IMR-90 (cell line): Measurements from ENCODE around the gene PSRC1.

Source experiments
- BHLHE40 ChIP-seq: fragments of 150-350 bp; IDR thresholded peaks from 2 replicates; pipeline ENCODE4 v1.6.1; 2016; ENCODE audit warnings: mild to moderate bottlenecking, low read depth, low read length
- CEBPB ChIP-seq: IDR thresholded peaks from 2 replicates; pipeline ENCODE4 v1.6.1; 2012; ENCODE audit warnings: low read depth, low read length, improper control_type of control experiment
- CHD1 ChIP-seq: IDR thresholded peaks from 2 replicates; pipeline ENCODE4 v1.6.1; 2012; ENCODE audit warnings: low read depth, low read length, improper control_type of control experiment
- FOS ChIP-seq: fragments of 150-350 bp; IDR thresholded peaks from 2 replicates; pipeline ENCODE4 v1.6.1; 2016; ENCODE audit warnings: low read depth, low read length
- MAFK ChIP-seq: IDR thresholded peaks from 2 replicates; pipeline ENCODE4 v1.6.1; 2012; ENCODE audit warnings: low read depth, low read length, improper control_type of control experiment
- MXI1 ChIP-seq: IDR thresholded peaks from 2 replicates; pipeline ENCODE4 v1.6.1; 2012; ENCODE audit warnings: low read depth, mild to moderate bottlenecking, low read length, moderate library complexity, borderline replicate concordance
- NFE2L2 ChIP-seq: fragments of 150-350 bp; IDR thresholded peaks from 2 replicates; pipeline ENCODE4 v1.6.1; 2016; ENCODE audit warnings: low read depth, mild to moderate bottlenecking, low read length
- POLR2A ChIP-seq: IDR thresholded peaks from 2 replicates; pipeline ENCODE4 v1.6.1; 2012; ENCODE audit warnings: mild to moderate bottlenecking, low read depth, low read length
- RAD21 ChIP-seq: IDR thresholded peaks from 2 replicates; pipeline ENCODE4 v1.6.1; 2012; ENCODE audit warnings: low read length, improper control_type of control experiment
- RFX5 ChIP-seq: IDR thresholded peaks from 2 replicates; pipeline ENCODE4 v1.8.0; 2012; ENCODE audit warnings: low read depth, mild to moderate bottlenecking, low read length, moderate library complexity
- SMC3 ChIP-seq: fragments of 150-350 bp; IDR thresholded peaks from 2 replicates; pipeline ENCODE4 v1.6.1; 2016; ENCODE audit warnings: low read depth, mild to moderate bottlenecking, antibody characterized with exemption, low read length, moderate library complexity
- TF ChIP-seq, protein P1 (sequence below): conservative IDR thresholded peaks from 2 replicates; pipeline ENCODE4 v1.5.1; 2012; ENCODE audit warnings: mild to moderate bottlenecking, low read depth, low read length, improper control_type of control experiment
- TF ChIP-seq, protein P2 (sequence below): fragments of 150-350 bp; IDR thresholded peaks from 2 replicates; pipeline ENCODE4 v1.6.1; 2016; ENCODE audit warnings: low read depth, mild to moderate bottlenecking, low read length, moderate library complexity, borderline replicate concordance

DNA sequence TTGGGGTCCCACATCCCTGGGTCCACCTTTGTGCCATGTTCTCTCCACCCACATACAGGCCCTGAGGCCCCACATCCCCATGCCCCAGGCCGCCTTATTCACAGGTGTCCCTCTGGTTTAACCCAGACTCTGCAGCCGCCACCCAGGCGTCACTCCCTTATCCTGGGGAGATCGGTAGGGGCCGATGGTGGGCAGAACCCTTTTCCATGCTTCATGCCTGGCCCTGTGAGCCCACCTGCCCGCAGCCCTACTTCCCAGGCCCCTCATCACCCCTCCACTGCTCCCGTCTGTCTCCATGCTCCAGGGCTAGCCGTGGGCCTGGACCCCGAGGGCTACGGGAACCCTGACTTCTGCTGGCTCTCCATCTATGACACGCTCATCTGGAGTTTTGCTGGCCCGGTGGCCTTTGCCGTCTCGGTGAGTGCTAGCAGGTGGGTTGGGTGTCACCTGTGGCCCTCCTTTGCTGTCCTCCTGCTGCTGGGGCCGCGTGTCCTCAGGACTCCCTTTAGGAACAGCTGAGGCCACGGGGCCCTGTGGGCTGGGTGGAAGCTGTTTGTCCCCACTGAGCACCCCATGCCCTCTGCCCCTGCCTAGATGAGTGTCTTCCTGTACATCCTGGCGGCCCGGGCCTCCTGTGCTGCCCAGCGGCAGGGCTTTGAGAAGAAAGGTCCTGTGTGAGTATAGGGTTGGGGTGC is 12.2 kb downstream of the PSRC1 start:
- TF ChIP-seq RAD21 = no peak
- TF ChIP-seq, protein P1, sequence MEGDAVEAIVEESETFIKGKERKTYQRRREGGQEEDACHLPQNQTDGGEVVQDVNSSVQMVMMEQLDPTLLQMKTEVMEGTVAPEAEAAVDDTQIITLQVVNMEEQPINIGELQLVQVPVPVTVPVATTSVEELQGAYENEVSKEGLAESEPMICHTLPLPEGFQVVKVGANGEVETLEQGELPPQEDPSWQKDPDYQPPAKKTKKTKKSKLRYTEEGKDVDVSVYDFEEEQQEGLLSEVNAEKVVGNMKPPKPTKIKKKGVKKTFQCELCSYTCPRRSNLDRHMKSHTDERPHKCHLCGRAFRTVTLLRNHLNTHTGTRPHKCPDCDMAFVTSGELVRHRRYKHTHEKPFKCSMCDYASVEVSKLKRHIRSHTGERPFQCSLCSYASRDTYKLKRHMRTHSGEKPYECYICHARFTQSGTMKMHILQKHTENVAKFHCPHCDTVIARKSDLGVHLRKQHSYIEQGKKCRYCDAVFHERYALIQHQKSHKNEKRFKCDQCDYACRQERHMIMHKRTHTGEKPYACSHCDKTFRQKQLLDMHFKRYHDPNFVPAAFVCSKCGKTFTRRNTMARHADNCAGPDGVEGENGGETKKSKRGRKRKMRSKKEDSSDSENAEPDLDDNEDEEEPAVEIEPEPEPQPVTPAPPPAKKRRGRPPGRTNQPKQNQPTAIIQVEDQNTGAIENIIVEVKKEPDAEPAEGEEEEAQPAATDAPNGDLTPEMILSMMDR = no peak
- TF ChIP-seq POLR2A = no peak
- no peak for TF ChIP-seq RFX5
- TF ChIP-seq SMC3 = no peak
- no peak for TF ChIP-seq MXI1
- TF ChIP-seq, protein P2, sequence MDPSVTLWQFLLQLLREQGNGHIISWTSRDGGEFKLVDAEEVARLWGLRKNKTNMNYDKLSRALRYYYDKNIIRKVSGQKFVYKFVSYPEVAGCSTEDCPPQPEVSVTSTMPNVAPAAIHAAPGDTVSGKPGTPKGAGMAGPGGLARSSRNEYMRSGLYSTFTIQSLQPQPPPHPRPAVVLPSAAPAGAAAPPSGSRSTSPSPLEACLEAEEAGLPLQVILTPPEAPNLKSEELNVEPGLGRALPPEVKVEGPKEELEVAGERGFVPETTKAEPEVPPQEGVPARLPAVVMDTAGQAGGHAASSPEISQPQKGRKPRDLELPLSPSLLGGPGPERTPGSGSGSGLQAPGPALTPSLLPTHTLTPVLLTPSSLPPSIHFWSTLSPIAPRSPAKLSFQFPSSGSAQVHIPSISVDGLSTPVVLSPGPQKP = no peak
- no peak for TF ChIP-seq MAFK
- TF ChIP-seq BHLHE40 = no peak
- TF ChIP-seq FOS = no peak
- TF ChIP-seq NFE2L2 = no peak
- no peak for TF ChIP-seq CEBPB
- TF ChIP-seq CHD1 = no peak
